ENCODE measurements around the gene MED12L. TPM values are rescaled to one million over a fixed set of nuclear protein-coding genes. Genes with fewer than 3 reads are reported as not detected.

The MED12L gene
- total RNA-seq, 1 experiment from 2014 or later = 6.4 TPM

- ChIA-PET RAD21 (ENCODE audit: low non-redundant PET in 1 of 2, low total read pairs in 2 of 2, uncharacterized antibody in 2 of 2, unreplicated experiment in 2 of 2) (no interaction called here), POLR2A (no interaction called here), CTCF (no interaction called here)
- TF ChIP-seq REST (IDR thresholded peaks at IDR 0.05; ENCODE audit: low read depth) = no peak
- TF ChIP-seq CBX3 (IDR thresholded peaks at IDR 0.05; ENCODE audit: low read depth) = no peak
- no peak for TF ChIP-seq MAX (IDR thresholded peaks at IDR 0.05)
- TF ChIP-seq TCF7L2 (IDR thresholded peaks at IDR 0.05; ENCODE audit: borderline replicate concordance, extremely low read depth, insufficient read depth, insufficient read length) = no peak
- no peak for TF ChIP-seq ZBTB33 (IDR thresholded peaks at IDR 0.05; ENCODE audit: extremely low read depth, insufficient replicate concordance, low read length)
- TF ChIP-seq POLR2A (IDR thresholded peaks at IDR 0.05; ENCODE audit: borderline replicate concordance, extremely low read depth, insufficient read depth, insufficient read length) = no peak
- TF ChIP-seq CEBPB (IDR thresholded peaks at IDR 0.05; ENCODE audit: low read depth) = no peak
- Histone ChIP-seq H3K9me2 (ENCODE audit: insufficient read depth) (no peaks in the 10 kb centered on the region), H3K4me2 (ENCODE audit: low read length) (no peak overlapping the region), H3K27ac (ENCODE audit: low read depth, low read length) (no peak overlapping the region), H3K4me3 (replicated peaks in 1 of 2; ENCODE audit: low read depth in 1 of 2, low read length in 2 of 2) (no peak overlapping the region), H3K4me1 (ENCODE audit: control insufficient read depth in 1 of 2, insufficient read depth in 2 of 2, low read length in 2 of 2) (no peaks in the 10 kb centered on the region), H3K9me3 (ENCODE audit: control insufficient read depth in 1 of 2, insufficient read depth in 1 of 2, low read depth in 1 of 2, low read length in 2 of 2) (no peaks in the 10 kb centered on the region), H3K9ac (ENCODE audit: low read length) (no peak overlapping the region), H3K36me3 (ENCODE audit: control insufficient read depth in 1 of 2, insufficient read depth in 2 of 2, low read length in 2 of 2) (no peaks in the 10 kb centered on the region), H3K27me3 (ENCODE audit: insufficient read depth, low read length) (no peaks in the 10 kb centered on the region), H4K20me1 (ENCODE audit: insufficient read depth) (no peaks in the 10 kb centered on the region), H2AFZ (ENCODE audit: low read depth, low read length, poor library complexity, severe bottlenecking) (no peak overlapping the region), H3K79me2 (ENCODE audit: insufficient read depth, low read length) (no peaks in the 10 kb centered on the region)
- intact Hi-C loops (cut with micrococcal nuclease) = no loop called here
- ATAC-seq (no peak), DNase-seq (ENCODE audit: low read depth, low spot score) (no peak)
- no TSS peak for BruUV-seq (replicated peaks)
Measured at GRCh38 chr3:151446002-151446340, 360.5 kb downstream of the MED12L start.
